Keratinocyte (primary cell): ENCODE data around the gene BCAP31. TPM values are rescaled to one million over a fixed set of nuclear protein-coding genes. Genes with fewer than 3 reads are reported as not detected.

ENCODE experiments used
- DNase-seq: peaks from one replicate; pipeline ENCODE4 v3.0.0-alpha.2; 2011; ENCODE audit warnings: low read depth, missing footprints, low spot score
- FAIRE-seq: peaks from 2 replicates; lab custom pipeline; 2011; peaks lifted over from hg19 to GRCh38; lab: Jason Lieb, UNC
- H2AFZ ChIP-seq: 2 replicates; pipeline ENCODE4 v1.6.0; 2012; ENCODE audit warnings: low read length, control low read depth, inconsistent platforms; ENCODE audit not compliant: control insufficient read depth
- H3K27ac ChIP-seq: 2 replicates; pipeline ENCODE4 v1.5.1; 2011; ENCODE audit warnings: low read length; ENCODE audit not compliant: control insufficient read depth, insufficient read depth
- H3K27me3 ChIP-seq: 3 replicates; pipeline ENCODE4 v1.6.0; 2011; ENCODE audit warnings: low read length; ENCODE audit not compliant: control insufficient read depth, insufficient read depth; ENCODE audit errors: extremely low read depth
- H3K36me3 ChIP-seq, 2 experiments: 2 replicates in 1 of 2; 3 replicates in 1 of 2; pipeline ENCODE4 v1.5.1; 2011; ENCODE audit warnings: low read length in 2 of 2, mild to moderate bottlenecking in 1 of 2; ENCODE audit not compliant: control insufficient read depth in 2 of 2, insufficient read depth in 2 of 2; ENCODE audit errors: extremely low read depth in 1 of 2
- H3K4me1 ChIP-seq: 3 replicates; pipeline ENCODE4 v1.5.1; 2011; ENCODE audit warnings: low read length; ENCODE audit not compliant: control insufficient read depth, insufficient read depth; ENCODE audit errors: extremely low read depth
- H3K4me2 ChIP-seq: 3 replicates; pipeline ENCODE4 v1.6.0; 2011; ENCODE audit warnings: low read depth, low read length; ENCODE audit not compliant: control insufficient read depth, insufficient read depth; ENCODE audit errors: extremely low read depth
- H3K4me3 ChIP-seq, 3 experiments: fragments of 200-600 bp in 1 of 3; sonication (generic) in 1 of 3; 2 replicates in 2 of 3; 3 replicates in 1 of 3; pipeline ENCODE4 v1.5.1; 2011 to 2016; ENCODE audit warnings: low read length in 3 of 3, mild to moderate bottlenecking in 3 of 3, control low read depth in 2 of 3, inconsistent platforms in 1 of 3, low read depth in 1 of 3, mixed read lengths in 1 of 3, mixed run types in 1 of 3, moderate library complexity in 1 of 3; ENCODE audit not compliant: control insufficient read depth in 2 of 3, insufficient read depth in 2 of 3; ENCODE audit errors: extremely low read depth in 1 of 3
- H3K79me2 ChIP-seq: 2 replicates; pipeline ENCODE4 v1.6.0; 2012; ENCODE audit warnings: low read length; ENCODE audit not compliant: control insufficient read depth, insufficient read depth
- H3K9ac ChIP-seq: 3 replicates; pipeline ENCODE4 v1.6.0; 2011; ENCODE audit warnings: low read length; ENCODE audit not compliant: control insufficient read depth, insufficient read depth; ENCODE audit errors: extremely low read depth
- H3K9me1 ChIP-seq: 3 replicates; pipeline ENCODE4 v1.6.0; 2011; ENCODE audit warnings: low read length; ENCODE audit not compliant: control insufficient read depth, insufficient read depth; ENCODE audit errors: extremely low read depth
- H3K9me3 ChIP-seq: 2 replicates; pipeline ENCODE4 v1.5.1; 2012; ENCODE audit warnings: low read depth, low read length; ENCODE audit not compliant: control insufficient read depth
- H4K20me1 ChIP-seq: 3 replicates; pipeline ENCODE4 v1.6.0; 2011; ENCODE audit warnings: low read length; ENCODE audit not compliant: control insufficient read depth, insufficient read depth; ENCODE audit errors: extremely low read depth
- EZH2 ChIP-seq: IDR thresholded peaks from one replicate; pipeline ENCODE4 v1.6.1; 2012; ENCODE audit warnings: inconsistent platforms, mild to moderate bottlenecking, low read length, moderate library complexity
- dilution Hi-C: fragments of 300-500 bp; cut with MboI; formaldehyde crosslinking; loops from one replicate; pipeline ENCODE4 v1.7.0; 2020; ENCODE audit warnings: low sequenced_read_pairs; ENCODE audit not compliant: extremely low pct_ligation_motif_present
- polyA plus RNA-seq, 5 experiments: library from polyadenylated mRNA; depleted of rRNA in 3 of 5; stranded (reverse) in 3 of 5; stranded (forward) in 1 of 5; unstranded in 1 of 5; fragments of >200 nt; gene quantifications; 1 replicate in 1 of 5; 2 replicates in 3 of 5; 3 replicates in 1 of 5; pipeline versions ENCODE4 v1.2.1 to v1.2.3, GENCODE V29; 2011 to 2012; ENCODE audit warnings: missing spikeins in 2 of 5, low read depth in 1 of 5, low replicate concordance in 1 of 5
- TF ChIP-seq, protein P1 (sequence below), 3 experiments: IDR thresholded peaks in 1 of 3; conservative IDR thresholded peaks in 1 of 3; optimal IDR thresholded peaks in 1 of 3; 2 replicates in 2 of 3; 3 replicates in 1 of 3; pipeline versions ENCODE3 to v1.5.1; 2011; ENCODE audit warnings: low read length in 3 of 3, mild to moderate bottlenecking in 3 of 3, moderate library complexity in 2 of 3, control low read depth in 1 of 3, inconsistent platforms in 1 of 3; ENCODE audit not compliant: insufficient read depth in 2 of 3; ENCODE audit errors: extremely low read depth in 1 of 3

The BCAP31 gene
- polyA plus RNA-seq, 1 donor (not counting 4 experiments of a cell fraction or from before 2014, with no cell fraction given), result 262 TPM

DNA sequence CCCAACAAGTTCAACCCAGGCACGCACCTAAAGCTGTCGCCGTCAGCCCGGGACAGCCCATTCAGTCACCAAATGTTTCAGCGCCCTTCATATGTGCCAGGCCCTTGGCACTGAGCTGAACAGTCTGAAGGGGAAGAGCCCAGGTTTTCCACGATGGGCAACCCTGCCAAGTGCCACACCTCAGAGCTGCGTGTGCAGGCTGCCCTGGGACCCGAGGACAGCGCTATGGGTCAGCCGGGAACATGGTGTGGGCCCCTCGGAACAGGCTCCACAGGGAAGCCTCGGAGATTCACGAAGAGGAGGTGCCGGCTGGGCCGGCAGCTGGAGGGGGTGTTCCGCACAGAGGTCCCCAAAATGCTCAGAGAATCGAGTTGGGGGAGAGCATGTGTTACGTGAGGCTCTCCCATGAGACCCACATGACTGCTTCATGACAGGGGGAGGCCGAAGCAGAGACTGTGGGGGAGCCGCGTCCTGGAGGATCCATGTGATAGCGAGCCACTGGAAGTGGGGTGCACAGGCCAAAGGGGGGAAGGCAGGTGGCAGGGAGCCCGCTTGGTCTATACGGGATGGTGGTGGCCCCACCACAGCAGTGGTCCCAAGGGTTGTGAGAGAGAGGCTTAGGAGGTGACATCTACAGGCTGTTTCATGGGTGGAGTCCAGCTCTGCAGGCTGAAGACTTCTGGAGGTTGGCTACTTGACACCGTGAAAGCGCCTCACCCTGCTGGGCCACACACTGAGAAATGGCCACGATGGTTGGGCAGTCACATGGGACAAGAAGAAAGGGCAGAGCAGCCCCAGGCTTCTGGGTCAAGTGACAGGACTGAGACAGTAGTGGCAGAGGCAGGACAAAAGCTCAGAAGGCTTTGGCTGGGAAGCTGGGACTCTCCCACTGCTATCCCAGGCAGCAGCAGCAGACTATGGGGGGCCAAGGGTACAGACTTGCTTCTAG is 14.2 kb downstream of the BCAP31 start:
- Histone ChIP-seq H3K27me3 (no peaks in the 10 kb centered on the region), H3K4me1 (peaks cover 44% of the 10 kb centered on the region), H3K4me2 (no peak overlapping the region), H3K27ac (no peak overlapping the region), H3K4me3 (no peak overlapping the region), H3K9ac (no peak overlapping the region), H3K9me3 (no peaks in the 10 kb centered on the region), H3K79me2 (peaks cover 8% of the 10 kb centered on the region), H3K9me1 (no peaks in the 10 kb centered on the region), H2AFZ (no peak overlapping the region), H4K20me1 (no peaks in the 10 kb centered on the region), H3K36me3 (peaks cover 4 to 8% of the 10 kb centered on the region in 2 experiments)
- TF ChIP-seq EZH2, result no peak
- TF ChIP-seq, protein P1, sequence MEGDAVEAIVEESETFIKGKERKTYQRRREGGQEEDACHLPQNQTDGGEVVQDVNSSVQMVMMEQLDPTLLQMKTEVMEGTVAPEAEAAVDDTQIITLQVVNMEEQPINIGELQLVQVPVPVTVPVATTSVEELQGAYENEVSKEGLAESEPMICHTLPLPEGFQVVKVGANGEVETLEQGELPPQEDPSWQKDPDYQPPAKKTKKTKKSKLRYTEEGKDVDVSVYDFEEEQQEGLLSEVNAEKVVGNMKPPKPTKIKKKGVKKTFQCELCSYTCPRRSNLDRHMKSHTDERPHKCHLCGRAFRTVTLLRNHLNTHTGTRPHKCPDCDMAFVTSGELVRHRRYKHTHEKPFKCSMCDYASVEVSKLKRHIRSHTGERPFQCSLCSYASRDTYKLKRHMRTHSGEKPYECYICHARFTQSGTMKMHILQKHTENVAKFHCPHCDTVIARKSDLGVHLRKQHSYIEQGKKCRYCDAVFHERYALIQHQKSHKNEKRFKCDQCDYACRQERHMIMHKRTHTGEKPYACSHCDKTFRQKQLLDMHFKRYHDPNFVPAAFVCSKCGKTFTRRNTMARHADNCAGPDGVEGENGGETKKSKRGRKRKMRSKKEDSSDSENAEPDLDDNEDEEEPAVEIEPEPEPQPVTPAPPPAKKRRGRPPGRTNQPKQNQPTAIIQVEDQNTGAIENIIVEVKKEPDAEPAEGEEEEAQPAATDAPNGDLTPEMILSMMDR (optimal IDR thresholded peaks at IDR 0.05 in 1 of 3, IDR thresholded peaks at IDR 0.05 in 1 of 3, conservative IDR thresholded peaks at IDR 0.05 in 1 of 3; ENCODE audit: extremely low read depth in 1 of 3, insufficient read depth in 2 of 3, low read length in 3 of 3), result no peak
- DNase-seq (no peak), FAIRE-seq (no peak)
- dilution Hi-C loops, result no loop called here

DNA sequence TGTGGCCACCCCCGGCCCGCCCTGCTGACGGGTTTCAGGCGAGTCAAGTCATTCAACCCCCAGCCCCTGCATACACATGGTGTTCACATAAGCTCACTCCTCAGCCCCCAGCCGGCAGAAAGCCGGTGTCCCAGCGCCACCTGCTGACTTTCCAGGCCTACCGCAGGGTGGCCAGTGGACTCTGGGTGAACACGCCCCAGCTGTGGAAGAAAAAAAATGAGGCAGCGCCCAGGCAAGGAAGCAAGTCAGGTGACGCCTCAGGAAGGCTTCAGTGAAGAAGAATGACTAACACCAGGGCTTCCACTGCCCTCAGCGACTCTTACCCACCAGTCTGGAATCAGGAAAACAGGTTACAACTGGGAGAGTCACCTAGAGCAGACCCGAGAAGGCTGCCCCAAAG is 15.8 kb downstream of the BCAP31 start:
- no peaks in the 10 kb centered on the region for H3K27me3 ChIP-seq
- peaks cover 8% of the 10 kb centered on the region for H3K79me2 ChIP-seq
- no peak overlapping the region for H3K9ac ChIP-seq
- no peaks in the 10 kb centered on the region for H3K9me3 ChIP-seq
- H3K36me3 ChIP-seq, result peaks cover 4 to 6% of the 10 kb centered on the region in 2 experiments
- H4K20me1 ChIP-seq, result no peaks in the 10 kb centered on the region
- no peak overlapping the region for H3K4me3 ChIP-seq
- dilution Hi-C loops, result no loop called here
- DNase-seq (no peak), FAIRE-seq (no peak)
- TF ChIP-seq, protein P1 (optimal IDR thresholded peaks at IDR 0.05 in 1 of 3, IDR thresholded peaks at IDR 0.05 in 1 of 3, conservative IDR thresholded peaks at IDR 0.05 in 1 of 3; ENCODE audit: extremely low read depth in 1 of 3, insufficient read depth in 2 of 3, low read length in 3 of 3), result peak; percentile 63 to 69 (median 68)
- no peak for TF ChIP-seq EZH2
- H3K4me2 ChIP-seq, result no peak overlapping the region
- H3K27ac ChIP-seq, result no peak overlapping the region
- no peaks in the 10 kb centered on the region for H3K9me1 ChIP-seq
- H3K4me1 ChIP-seq, result peaks cover 45% of the 10 kb centered on the region
- no peak overlapping the region for H2AFZ ChIP-seq
